Activated naive CD4-positive, alpha-beta T cell treated with Interleukin-2 at 50 U/mL for 16 hours (primary cell): Measurements from ENCODE around the gene SCYL2.
"Not testable (repeated sequence)": the region's sequence is repeated elsewhere in the genome, so short reads cannot be mapped to it uniquely, and the experiment has no call there.

Experiments used
- DNase-seq: peaks from one replicate; pipeline ENCODE4 v3.0.0-alpha.2; 2020

SCYL2 gene

DNA sequence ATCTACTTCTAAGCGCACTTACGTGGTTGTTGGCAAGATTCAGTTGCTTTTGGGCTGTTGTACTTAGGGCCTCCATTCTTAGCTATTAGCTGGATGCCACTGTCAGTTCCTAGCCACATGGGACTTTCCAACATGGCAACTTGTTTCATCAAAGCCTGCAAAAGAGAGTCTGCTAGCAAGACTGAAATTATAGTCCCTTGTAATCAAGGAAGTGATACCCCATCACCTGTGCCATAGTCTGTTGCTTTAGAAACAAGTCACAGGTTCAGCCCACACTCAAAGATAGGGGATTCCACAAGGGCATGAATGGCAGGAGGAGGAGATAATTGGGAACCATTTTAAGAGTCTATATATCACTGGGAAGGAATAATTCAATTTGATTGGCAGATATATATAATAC lies 62.8 kb downstream of the SCYL2 start:
- DNase-seq = no peak

DNA sequence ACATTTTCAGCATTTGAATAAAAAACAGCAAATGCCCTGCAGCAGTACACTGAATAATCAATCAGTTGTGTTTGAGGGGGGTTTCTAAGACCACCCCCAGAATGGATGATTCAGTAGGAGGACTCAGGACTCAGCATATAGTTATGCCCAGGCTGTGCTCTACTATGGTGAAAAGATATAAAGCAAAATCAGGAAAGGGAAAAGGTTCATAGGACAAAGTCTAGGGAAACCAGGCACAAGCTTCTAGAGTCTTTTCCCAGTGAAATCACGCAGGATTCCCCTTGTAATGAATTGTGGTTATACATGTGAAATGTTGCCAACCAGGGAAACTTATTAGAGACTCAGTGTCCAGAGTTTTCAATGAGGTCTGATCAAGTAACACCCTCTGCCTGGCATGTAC lies 64.9 kb downstream of the SCYL2 start:
- DNase-seq = no peak

DNA sequence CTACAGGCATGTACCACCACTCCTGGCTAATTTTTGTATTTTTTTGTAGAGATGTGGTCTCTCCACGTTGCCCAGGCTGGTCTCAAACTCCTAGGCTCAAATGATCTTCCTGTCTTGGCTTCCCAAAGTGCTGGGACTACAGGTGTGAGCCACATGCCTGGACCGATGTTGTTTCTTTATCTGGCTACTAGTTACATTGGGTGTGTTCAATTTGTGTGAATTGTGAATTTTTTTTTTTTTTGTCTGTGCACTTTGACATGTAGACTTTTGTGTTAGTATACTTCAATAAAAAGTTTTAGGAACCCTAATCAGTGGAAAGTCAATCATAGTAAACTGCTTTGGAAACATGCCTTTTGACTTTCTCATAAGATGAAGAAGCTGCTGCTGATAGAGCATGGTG lies 65.9 kb downstream of the SCYL2 start:
- DNase-seq = no peak

DNA sequence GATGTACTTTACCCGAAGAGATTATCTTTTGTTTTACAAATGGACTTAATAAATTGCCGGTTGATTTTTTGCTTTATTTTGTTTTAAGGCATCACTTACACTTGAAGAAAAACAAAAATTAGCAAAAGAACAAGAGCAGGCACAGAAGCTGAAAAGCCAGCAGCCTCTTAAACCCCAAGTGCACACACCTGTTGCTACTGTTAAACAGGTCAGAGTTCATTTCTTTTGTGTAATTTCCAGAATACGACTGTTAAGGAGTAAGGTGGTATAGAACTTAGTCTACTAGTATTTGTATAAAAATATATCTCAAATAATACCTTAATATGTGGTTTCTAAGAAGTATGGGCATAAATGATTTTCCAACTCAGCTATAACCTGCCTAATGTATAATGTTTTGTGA lies 70.3 kb downstream of the SCYL2 start:
- no peak for DNase-seq

DNA sequence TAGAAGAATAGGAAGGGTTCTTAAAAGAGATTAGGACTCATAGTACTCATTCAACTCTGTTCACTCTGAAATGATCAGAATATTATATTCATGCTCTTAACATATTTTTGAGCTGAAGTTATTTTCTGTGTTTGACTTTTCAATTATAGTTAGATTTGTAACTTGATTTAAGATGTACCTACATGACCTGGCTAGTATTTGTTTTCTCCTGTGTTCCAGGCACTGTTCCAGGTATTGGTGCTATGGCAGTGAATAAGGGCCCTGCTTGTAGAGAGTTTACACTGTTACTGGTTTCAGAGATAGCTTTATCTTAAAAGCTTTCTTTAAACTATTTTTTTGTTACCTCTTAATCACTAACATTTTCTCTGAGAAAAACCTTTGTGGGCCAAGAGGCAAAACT lies 70.8 kb downstream of the SCYL2 start:
- DNase-seq = no peak

DNA sequence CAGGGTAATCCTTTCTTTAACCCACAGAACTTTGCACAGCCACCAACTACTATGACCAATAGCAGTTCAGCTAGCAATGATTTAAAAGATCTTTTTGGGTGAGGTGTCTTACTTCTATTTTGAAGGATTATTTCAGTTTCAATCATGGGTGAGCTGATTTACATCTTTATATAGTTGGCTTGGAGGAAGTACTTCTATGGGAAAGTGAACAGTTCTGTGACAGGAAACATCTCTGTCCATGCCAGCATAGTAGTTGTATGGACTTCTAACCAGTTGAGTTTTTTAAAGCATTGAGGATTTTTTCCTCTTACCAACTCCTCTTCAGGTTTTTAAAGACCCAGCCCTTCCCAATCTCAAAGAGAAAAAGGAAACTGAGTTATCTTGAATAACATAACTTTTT lies 72.1 kb downstream of the SCYL2 start:
- no peak for DNase-seq

DNA sequence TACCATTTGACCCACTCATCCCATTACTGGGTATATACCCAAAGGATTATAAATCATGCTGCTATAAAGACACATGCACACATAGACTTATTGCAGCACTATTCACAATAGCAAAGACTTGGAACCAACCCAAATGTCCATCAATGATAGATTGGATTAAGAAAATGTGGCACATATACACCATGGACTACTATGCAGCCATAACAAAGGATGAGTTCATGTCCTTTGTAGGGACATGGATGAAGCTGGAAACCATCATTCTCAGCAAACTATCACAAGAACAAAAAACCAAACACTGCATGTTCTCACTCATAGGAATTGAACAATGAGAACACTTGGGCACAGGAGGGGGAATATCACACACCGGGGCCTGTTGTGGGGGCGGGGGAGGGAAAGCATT lies 75.9 kb downstream of the SCYL2 start:
- not testable (repeated sequence) for DNase-seq

DNA sequence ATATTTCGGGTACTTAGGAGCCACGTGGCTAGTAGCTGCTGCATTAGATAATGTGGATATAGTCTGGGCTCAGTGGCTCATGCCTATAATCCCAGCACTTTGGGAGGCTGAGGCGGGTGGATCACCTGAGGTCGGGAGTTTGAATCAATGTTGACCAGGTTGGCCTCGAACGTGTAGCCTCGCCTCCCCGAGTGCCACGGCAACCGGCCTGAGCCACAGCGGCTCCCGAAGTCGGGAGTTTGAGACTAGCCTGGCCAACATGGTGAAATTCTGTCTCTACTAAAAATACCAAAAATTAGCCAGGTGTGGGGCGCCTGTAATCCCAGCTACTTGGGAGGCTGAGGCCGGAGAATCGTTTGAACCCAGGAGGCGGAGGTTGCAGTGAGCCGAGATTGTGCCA lies 77.4 kb downstream of the SCYL2 start:
- not testable (repeated sequence) for DNase-seq

DNA sequence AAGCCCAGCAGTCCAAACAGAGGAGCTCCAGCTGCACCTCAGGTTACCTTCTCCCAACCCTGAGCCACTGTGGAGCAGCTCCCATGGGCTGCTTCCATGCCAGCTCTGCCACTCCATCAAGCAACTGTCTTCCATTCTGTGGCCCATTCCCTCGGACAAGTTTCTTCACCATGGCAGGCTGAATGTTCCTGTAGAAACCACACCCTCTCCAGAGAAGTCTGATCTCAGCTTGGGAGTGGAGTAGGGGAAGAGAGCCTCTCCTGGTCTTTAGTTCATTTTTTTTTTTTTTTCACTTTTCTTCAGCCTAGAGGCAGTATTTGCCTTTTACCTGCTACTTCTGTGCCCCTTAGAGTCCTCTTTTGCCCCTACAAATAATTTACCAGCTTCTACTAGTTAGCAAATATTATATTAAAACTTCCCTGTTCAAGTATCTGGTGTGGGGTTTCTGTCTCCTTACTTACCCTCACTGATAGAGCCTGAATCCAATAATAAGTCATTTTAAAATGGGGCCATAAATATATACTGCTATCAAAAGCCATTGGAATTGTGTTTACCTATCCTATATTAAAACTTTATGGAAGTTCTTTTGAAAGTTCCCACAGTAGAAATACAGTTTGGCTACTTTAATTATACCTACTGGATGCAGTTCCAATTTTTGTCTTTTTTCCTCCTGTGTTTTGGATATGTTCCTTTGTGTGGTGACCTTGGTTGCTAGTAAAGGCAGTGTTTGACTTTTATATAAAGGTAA lies 78.2 kb downstream of the SCYL2 start:
- DNase-seq = no peak

DNA sequence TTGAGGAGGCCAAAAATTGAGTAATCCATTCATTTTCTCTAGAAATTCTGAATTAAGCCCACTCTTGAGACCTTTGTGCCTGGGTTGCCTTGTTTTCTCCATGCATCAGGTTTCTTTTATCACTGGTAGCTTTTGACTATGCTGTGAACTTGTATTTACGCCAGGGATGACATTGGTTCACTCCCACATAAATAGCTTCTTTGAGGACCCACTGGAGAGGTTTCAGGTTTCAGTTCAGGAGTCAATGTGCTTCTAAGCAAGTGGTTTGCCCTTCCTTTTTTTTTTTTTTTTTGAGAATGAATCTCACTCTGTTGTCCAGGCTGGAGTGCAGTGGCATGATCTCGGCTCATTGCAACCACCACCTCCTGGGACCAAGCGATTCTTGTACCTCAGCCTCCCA lies 79.7 kb downstream of the SCYL2 start:
- no peak for DNase-seq

DNA sequence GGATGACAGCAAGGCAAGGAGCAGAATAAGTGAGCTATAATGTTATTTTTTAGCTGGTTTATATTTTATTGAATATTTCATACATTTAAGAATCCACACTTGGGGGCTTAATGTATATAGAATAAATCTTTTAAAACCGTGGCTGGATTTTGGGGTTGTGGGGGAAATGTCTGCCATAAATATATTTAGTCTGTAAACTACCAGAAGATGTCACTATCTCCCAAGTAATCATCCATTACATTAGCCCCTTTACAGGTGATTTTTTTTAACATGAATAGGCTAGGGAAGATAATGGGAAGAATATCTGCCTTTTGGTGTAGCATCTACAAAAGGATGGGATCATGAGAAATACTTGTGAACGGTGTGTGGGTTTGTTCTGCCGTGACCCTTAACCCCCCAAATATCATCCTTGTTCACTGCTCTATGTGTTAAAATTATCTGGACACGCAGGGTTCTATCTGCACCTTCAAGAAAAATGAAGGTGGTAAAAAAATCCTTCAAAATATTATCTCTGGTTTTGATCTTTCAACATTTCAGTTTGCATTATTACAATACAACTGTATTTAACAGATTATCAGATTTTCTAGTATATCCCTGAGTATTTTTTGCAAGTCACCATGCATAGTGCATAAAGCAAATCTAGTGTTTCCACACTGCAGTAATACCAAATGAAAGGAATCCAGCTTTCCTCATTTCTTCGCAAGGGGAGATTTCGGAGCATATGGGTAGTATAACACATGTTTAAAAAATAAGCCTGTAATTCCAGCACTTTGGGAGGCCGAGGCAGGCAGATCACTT lies 81.9 kb downstream of the SCYL2 start:
- DNase-seq = no peak

DNA sequence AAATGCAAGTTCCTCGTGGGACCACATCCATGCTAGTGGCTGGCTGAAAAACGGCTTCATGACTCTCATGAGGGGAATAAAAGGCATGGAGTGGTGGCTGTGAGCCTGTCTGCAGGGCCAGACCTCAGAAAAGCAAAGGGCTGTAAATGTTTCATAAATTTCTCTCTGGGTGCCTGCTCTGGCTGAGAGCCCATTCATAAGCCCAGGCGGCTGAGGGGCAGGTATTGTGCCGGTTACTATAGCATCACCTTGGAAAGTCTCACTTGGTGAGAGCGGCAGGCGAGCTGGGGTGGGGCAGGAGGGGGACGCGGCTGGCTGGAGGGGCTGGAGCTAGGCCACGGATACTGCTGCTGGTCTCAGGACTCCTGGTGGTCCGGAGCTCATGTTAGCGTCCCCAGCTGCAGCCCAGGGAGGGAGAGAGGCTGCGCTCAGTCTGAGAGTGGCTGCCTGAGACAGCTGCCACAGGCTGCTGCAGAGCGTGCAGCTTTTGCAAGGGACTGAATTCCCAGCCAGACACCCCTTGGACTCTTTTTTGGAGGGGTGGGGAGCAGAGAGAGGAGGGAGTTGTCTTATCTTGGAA lies 89.8 kb downstream of the SCYL2 start, which contains the start of gene SLC17A8:
Gene SLC17A8 (plus strand): TSS at position 431 of the 580 bp plus-strand sequence. CDS start 318 bp downstream, outside the sequence.
- no peak for DNase-seq

DNA sequence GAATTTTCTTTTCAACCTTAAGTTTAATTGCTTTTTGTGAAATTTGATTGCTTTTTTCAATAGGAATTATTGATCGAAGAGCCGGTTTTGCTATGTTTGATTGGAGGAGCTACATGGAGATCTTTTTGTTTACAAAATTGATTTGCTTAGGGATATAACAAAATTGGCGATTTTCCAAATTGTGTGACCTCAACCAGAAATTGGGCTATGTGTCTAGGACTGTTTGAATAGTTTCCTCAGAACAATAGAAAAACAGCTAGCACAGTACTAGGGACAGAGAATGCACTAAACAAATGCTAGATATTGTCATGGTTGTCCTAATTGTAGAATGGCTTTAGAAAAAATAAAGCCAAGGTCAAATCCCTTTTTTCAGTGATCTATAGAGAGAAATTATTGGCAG lies 92.3 kb downstream of the SCYL2 start:
- DNase-seq = no peak

DNA sequence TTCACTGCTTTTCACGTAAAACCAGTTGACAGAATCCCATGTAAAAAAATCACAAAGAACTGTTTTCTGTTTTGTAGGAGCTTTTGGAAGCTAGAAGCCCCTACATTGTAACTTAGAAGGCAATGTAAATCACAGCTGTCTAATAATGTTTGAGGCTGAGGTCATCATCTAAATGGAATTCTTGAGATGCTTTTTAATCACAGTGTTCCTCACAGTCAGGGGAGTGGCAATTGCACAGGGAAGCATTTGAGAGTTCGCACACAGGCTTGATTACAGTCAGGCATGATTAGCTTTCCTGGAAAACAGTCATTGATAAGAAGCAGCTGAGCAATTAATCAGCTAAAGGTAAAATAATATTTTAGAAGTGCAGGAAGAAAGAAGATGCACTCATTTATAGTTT lies 92.8 kb downstream of the SCYL2 start:
- no peak for DNase-seq

DNA sequence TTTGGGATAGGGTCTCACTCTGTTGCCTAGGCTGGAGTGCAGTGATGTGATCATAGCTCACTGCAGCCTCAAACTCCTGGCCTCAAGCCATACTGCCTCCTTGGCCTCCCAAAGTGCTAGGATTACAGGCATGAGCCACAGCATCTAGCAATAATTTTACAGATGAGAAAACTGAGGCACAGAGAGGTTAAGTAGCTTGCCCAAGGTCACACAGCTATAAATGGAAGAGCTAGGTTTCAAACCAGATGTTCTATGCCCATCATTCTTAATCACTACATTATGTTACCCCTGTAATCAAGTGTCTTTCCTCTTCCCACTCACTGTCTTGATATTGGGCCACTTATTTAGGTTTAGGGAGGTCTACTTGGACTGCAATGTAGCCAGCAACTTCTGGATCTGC lies 93.5 kb downstream of the SCYL2 start:
- DNase-seq = no peak

DNA sequence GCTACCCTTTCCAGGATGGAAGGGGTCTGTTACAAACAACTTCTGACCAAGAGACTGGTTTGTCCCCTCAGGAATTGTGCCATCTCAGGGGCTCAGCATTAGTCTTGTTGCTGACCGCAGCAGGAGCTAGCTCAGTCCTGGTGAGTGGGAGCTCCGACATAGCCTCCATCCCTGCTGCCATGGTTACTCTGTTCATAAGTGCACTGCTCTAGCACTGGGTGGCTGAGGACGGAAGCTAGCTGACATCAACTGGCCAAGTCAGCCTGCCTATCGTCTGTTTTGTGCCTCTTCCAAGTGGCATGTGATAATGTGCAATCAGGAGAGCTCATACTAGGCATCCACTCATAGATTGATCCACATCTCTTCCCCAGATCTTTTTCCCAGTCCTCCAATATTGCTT lies 97.3 kb downstream of the SCYL2 start:
- DNase-seq = no peak

DNA sequence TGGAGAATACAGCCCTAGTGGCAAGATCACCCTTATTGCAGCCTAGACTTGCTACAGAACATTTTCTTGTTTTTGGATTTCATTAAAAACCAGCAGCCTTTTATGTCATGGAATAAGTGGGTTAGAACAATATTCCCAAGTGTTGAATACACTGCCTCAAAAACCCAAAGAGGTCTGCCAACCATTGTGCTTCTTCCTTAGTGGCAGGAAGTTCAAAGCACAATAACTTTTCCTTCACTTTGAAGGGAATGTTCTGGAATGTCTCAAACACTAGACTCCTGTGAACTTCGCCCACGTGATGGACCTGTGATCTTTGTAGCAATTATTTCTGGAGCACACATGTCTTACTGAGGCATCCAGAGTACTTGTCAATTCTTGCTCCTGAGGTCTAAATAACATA lies 98.4 kb downstream of the SCYL2 start:
- no peak for DNase-seq

DNA sequence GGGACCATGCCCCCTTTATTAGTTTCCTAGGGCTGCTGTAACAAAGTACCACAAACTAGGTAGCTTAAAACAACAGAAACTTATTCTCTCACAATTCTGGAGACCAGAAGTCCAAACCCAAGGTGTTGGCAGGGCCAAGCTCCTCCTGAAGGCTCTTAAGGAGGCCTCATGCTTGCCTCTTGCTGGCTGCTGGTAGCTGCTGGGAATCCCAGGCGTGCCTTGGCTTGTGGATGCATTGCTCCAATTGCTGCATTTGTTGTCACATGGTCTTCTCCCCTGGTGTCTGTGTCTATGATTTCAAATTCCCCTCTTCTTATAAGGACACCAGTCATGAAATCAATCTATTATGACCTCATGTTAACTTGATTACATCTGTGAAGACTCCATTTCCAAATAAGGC lies 101.1 kb downstream of the SCYL2 start:
- DNase-seq = no peak

DNA sequence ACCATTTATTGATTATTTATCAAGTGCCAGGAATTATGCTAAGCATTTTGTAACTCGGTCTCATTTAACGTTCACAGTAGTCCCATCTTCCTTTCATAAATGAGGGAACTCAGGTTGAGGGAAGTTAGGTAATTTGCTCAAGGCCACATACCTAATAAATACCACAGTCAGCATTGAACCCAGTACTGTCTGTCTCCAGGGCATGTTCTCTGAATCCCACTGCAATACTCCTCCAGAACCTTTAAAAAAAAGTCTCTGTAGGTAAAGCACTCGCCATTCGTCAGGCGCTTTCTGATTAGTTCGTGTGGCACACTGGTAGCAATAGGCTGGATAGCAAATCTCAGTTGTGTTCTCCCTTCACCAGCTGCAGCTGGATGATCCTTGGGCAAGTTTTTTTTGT lies 104.2 kb downstream of the SCYL2 start:
- no peak for DNase-seq

DNA sequence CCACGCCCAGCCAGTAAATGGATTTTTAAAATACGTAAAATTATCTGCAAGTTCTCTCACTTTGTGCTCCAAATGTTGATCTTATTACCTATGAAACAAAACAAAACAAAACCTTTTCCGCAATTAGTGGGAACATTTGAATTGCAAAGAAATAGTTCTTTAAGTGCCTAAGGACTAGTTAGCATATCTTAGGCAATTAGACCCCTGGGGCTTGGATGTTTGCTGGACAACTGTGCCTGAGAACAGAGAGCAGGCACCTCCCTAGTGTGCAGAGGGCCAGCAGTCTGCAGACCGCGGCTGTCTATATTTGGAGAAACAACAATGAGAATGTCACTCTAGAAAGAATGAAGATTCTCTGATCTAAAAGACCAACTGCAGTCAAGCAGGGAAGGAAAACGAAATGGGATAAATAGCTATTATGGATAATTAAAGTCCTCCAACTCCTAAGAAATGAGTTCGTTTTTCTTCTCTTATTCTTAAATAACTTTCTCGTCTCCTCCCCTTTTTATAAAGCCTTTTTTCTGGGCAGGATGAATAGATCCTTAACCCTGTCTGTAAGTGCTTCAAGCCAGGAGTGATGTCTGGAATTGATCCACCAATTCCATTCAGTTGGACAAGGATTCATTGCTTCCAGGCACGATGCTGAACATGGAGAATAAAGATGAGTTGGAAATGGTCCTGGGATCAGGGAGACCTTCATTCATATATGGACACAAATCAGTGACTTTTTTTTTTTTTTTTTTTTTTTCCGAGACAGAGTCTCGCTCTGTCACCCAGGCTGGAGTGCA lies 106.1 kb downstream of the SCYL2 start:
- DNase-seq = no peak

DNA sequence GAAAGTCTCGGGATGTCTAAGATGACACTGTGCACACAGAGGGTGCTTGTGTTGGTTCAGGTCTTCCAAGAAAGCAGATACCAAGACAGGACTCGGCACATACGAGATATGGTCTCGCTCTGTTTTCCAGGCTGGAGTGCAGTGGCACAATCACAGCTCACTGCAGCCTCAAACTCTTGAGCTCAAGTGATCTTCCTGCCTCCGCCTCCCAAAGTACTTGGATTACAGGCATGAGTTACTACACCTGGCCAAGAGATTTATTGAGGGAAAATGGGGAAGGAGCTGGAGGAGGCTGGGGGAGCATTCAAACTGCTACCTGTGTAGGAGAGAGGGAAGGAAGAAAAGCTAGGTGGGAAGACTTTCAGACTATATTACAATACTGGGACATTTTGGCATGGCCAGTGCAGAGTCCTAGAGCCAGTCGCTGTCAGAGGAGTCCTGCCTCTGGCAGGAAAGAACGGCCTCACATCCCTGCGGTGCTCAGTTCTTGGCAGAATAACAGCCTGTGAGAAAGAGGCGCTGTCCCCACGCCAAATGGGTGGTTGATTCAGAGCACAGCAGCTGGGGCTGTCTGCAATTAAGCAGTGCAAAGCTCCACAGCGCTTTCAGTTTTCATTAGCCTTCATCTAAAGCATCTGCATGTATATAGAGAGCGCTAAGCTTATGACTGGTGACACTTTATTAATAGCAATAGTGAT lies 108.2 kb downstream of the SCYL2 start:
- no peak for DNase-seq

DNA sequence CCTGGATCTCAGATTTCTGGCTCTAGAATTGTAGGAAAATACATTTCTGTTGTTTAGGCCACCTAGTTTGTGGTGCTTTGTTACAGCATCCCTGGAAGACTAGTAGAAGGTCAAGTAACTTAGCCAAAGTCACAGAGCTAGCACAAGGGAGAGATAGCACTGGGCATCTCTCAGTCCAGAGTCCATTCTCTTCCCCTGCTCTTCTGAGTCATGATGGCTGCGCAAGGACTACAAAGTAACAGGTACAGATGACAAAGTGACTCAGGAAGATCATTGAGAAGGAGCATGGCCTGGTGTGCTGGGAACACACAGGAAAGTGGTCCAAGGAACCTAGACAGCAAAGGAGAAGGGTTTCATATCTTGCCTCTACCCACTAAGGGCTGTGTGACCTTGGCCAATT lies 109.2 kb downstream of the SCYL2 start:
- no peak for DNase-seq

DNA sequence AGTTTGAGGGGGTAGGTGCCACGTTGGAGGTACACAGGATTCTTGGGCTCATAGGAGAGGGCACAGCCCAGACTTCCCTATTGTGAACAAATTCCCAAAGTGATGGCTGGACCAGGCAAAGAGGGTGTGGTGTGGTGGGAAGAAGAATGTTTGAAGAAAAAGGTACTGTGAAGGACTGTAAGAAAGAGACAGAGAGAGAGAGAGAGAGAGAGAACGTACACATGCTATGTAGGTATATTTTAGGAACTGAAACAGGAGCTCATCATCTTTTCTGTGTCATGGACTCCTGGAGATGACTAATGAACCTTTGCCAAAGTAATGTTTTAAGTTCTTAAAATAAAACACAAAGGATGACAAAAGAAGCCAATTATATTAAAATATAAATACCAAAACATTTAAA lies 114.4 kb downstream of the SCYL2 start:
- no peak for DNase-seq
